ENCODE results near the gene DQX1. TPM values are rescaled to one million over a fixed set of nuclear protein-coding genes. Genes with fewer than 3 reads are reported as not detected.

The DQX1 gene
- total and polyA plus RNA-seq, 4 donors: 0.12 to 0.34 (median 0.17) TPM; not detected in 1

GRCh38 chr2:74533464-74533863, 7.4 kb upstream of the DQX1 start:
- Histone ChIP-seq H3K4me3 (no peak overlapping the region), H3K9ac (ENCODE audit: insufficient read depth in 1 of 2, low read length in 2 of 2) (no peak overlapping the region), H3K27me3 (ENCODE audit: control insufficient read depth in 3 of 3, insufficient read depth in 3 of 3, low read length in 2 of 3) (no peaks in the 10 kb centered on the region), H3K9me3 (ENCODE audit: control insufficient read depth in 4 of 4, insufficient read depth in 3 of 4, low read length in 3 of 4) (no peaks in the 10 kb centered on the region), H3K36me3 (ENCODE audit: control insufficient read depth in 4 of 4, insufficient read depth in 4 of 4, low read length in 4 of 4) (peaks cover 5 to 23% (median 13%) of the 10 kb centered on the region in 4 donors), H3K4me1 (ENCODE audit: control insufficient read depth in 5 of 5, insufficient read depth in 5 of 5, low read length in 5 of 5) (peaks cover 3 to 17% (median 8%) of the 10 kb centered on the region in 5 donors), H3K27ac (ENCODE audit: low read depth in 1 of 2, low read length in 1 of 2) (no peak overlapping the region)
- DNase-seq: no peak
- WGBS, 2 donors: 83 to 88% methylated on average over 4 of the region's 4 CpGs
- ATAC-seq (ENCODE audit: insufficient read depth, low FRiP score): no peak
- no peak for TF ChIP-seq CTCF (IDR thresholded peaks at IDR 0.05; ENCODE audit: control extremely low read depth, extremely low read depth)

- Histone ChIP-seq H3K9me3 (ENCODE audit: control insufficient read depth in 4 of 4, insufficient read depth in 3 of 4, low read length in 3 of 4) (no peaks in the 10 kb centered on the region), H3K27me3 (ENCODE audit: control insufficient read depth in 3 of 3, insufficient read depth in 3 of 3, low read length in 2 of 3) (no peaks in the 10 kb centered on the region), H3K4me1 (ENCODE audit: control insufficient read depth in 5 of 5, insufficient read depth in 5 of 5, low read length in 5 of 5) (peaks cover 8 to 23% (median 11%) of the 10 kb centered on the region in 5 donors), H3K36me3 (ENCODE audit: control insufficient read depth in 4 of 4, insufficient read depth in 4 of 4, low read length in 4 of 4) (peaks cover 5 to 32% (median 20%) of the 10 kb centered on the region in 4 donors), H3K4me3 (no peak overlapping the region), H3K27ac (ENCODE audit: low read depth in 1 of 2, low read length in 1 of 2) (no peak overlapping the region), H3K9ac (ENCODE audit: insufficient read depth in 1 of 2, low read length in 2 of 2) (no peak overlapping the region)
- ATAC-seq (ENCODE audit: insufficient read depth, low FRiP score) (no peak), DNase-seq (peak in 2 of 3 donors; percentile 62 to 71)
- TF ChIP-seq CTCF (IDR thresholded peaks at IDR 0.05; ENCODE audit: control extremely low read depth, extremely low read depth): peak; percentile 6
Measured at GRCh38 chr2:74532222-74532621, 6.2 kb upstream of the DQX1 start.

GRCh38 chr2:74531666-74532065, 5.6 kb upstream of the DQX1 start:
- no peak for TF ChIP-seq CTCF (IDR thresholded peaks at IDR 0.05; ENCODE audit: control extremely low read depth, extremely low read depth)
- Histone ChIP-seq H3K4me3 (no peak overlapping the region), H3K27ac (ENCODE audit: low read depth in 1 of 2, low read length in 1 of 2) (no peak overlapping the region), H3K4me1 (ENCODE audit: control insufficient read depth in 5 of 5, insufficient read depth in 5 of 5, low read length in 5 of 5) (peaks cover 8 to 23% (median 11%) of the 10 kb centered on the region in 5 donors), H3K9me3 (ENCODE audit: control insufficient read depth in 4 of 4, insufficient read depth in 3 of 4, low read length in 3 of 4) (no peaks in the 10 kb centered on the region), H3K9ac (ENCODE audit: insufficient read depth in 1 of 2, low read length in 2 of 2) (no peak overlapping the region), H3K27me3 (ENCODE audit: control insufficient read depth in 3 of 3, insufficient read depth in 3 of 3, low read length in 2 of 3) (no peaks in the 10 kb centered on the region), H3K36me3 (ENCODE audit: control insufficient read depth in 4 of 4, insufficient read depth in 4 of 4, low read length in 4 of 4) (peaks cover 10 to 37% (median 24%) of the 10 kb centered on the region in 4 donors)
- no peak for ATAC-seq (ENCODE audit: insufficient read depth, low FRiP score)
- 72 to 83% methylated on average over 7 of the region's 7 CpGs for WGBS, 2 donors
- no peak for DNase-seq

Data from lung (tissue), 12 donors.